SK-N-SH (cell line): ENCODE measurements around the gene FAM162A. TPM values are rescaled to one million over a fixed set of nuclear protein-coding genes. Genes with fewer than 3 reads are reported as not detected.

Experiments used
- CTCF ChIA-PET: fragments of 300-600, 350-600 bp; formaldehyde crosslinking; extraction: SDS; loops from one replicate; lab custom pipeline; 2021; lab: Yijun Ruan, JAX
- POLR2A ChIA-PET: fragments of 350-600 bp; sonication (Branson Sonifier 250); formaldehyde crosslinking; extraction: SDS; loops from one replicate; lab custom pipeline; 2020; ENCODE audit warnings: antibody characterized with exemption, inconsistent platforms; lab: Yijun Ruan, JAX
- DNase-seq: peaks from one replicate; pipeline ENCODE4 v3.0.0; 2012
- H2AFZ ChIP-seq: fragments of 200-600 bp; sonication (generic); 2 replicates; pipeline ENCODE4 v1.8.1; 2016; ENCODE audit warnings: antibody characterized with exemption, mild to moderate bottlenecking, low read depth
- H3F3A ChIP-seq: fragments of 200-600 bp; sonication (generic); replicated peaks from 2 replicates; pipeline ENCODE3; 2016; ENCODE audit warnings: antibody characterized with exemption, mild to moderate bottlenecking; ENCODE audit not compliant: insufficient read depth
- H3K27ac ChIP-seq, 2 experiments: fragments of 200-500 bp in 1 of 2; fragments of 200-600 bp in 1 of 2; sonication (Bioruptor generic) in 1 of 2; sonication (generic), shearing (Covaris generic) in 1 of 2; 2 replicates each; pipeline versions ENCODE4 v1.5.1 to v1.6.1; 2014 to 2016; ENCODE audit warnings: low read depth in 2 of 2, inconsistent platforms in 1 of 2, low read length in 1 of 2, mild to moderate bottlenecking in 1 of 2, mixed read lengths in 1 of 2
- H3K27me3 ChIP-seq: fragments of 200-600 bp; sonication (generic), shearing (Covaris generic); 2 replicates; pipeline ENCODE4 v1.6.1; 2016; ENCODE audit warnings: mixed run types; ENCODE audit not compliant: insufficient read depth
- H3K36me3 ChIP-seq, 2 experiments: fragments of 200-500 bp in 1 of 2; fragments of 200-600 bp in 1 of 2; sonication (Bioruptor generic) in 1 of 2; sonication (generic) in 1 of 2; replicated peaks in 1 of 2; 2 replicates each; pipeline versions ENCODE3 to v1.5.1; 2014 to 2016; ENCODE audit warnings: low read length in 1 of 2, mild to moderate bottlenecking in 1 of 2; ENCODE audit not compliant: insufficient read depth in 2 of 2, control insufficient read depth in 1 of 2
- H3K4me1 ChIP-seq, 2 experiments: fragments of 200-500 bp in 1 of 2; fragments of 200-600 bp in 1 of 2; sonication (Bioruptor generic) in 1 of 2; sonication (generic), shearing (Covaris generic) in 1 of 2; 2 replicates each; pipeline versions ENCODE4 v1.5.1 to v1.6.1; 2014 to 2016; ENCODE audit warnings: low read depth in 1 of 2, low read length in 1 of 2, mixed run types in 1 of 2; ENCODE audit not compliant: insufficient read depth in 2 of 2, control insufficient read depth in 1 of 2
- H3K4me2 ChIP-seq: fragments of 200-600 bp; sonication (generic), shearing (Covaris generic); 2 replicates; pipeline ENCODE4 v1.6.1; 2017; ENCODE audit warnings: mixed run types
- H3K4me3 ChIP-seq, 2 experiments: fragments of 200-500 bp in 1 of 2; fragments of 200-600 bp in 1 of 2; sonication (Bioruptor generic) in 1 of 2; sonication (generic), shearing (Covaris generic) in 1 of 2; 2 replicates each; pipeline versions ENCODE4 v1.5.1 to v1.8.1; 2014 to 2016; ENCODE audit warnings: low read depth in 2 of 2, inconsistent platforms in 1 of 2, low read length in 1 of 2, mild to moderate bottlenecking in 1 of 2, mixed read lengths in 1 of 2, moderate library complexity in 1 of 2
- H3K79me2 ChIP-seq: fragments of 200-600 bp; sonication (generic); 2 replicates; pipeline ENCODE4 v1.8.1; 2017; ENCODE audit warnings: mild to moderate bottlenecking; ENCODE audit not compliant: insufficient read depth
- H3K9ac ChIP-seq: fragments of 200-600 bp; sonication (generic); 2 replicates; pipeline ENCODE4 v1.6.1; 2017; ENCODE audit warnings: mixed run types
- H3K9me2 ChIP-seq: fragments of 200-600 bp; sonication (generic); 2 replicates; pipeline ENCODE4 v1.6.1; 2017; ENCODE audit warnings: mixed run types
- H3K9me3 ChIP-seq: fragments of 200-600 bp; sonication (generic); 2 replicates; pipeline ENCODE4 v1.6.1; 2017; ENCODE audit warnings: mixed run types, mild to moderate bottlenecking, moderate library complexity
- H4K20me1 ChIP-seq: fragments of 200-600 bp; sonication (generic); 2 replicates; pipeline ENCODE4 v1.6.1; 2017; ENCODE audit warnings: mild to moderate bottlenecking, mixed run types; ENCODE audit not compliant: insufficient read depth
- EZH2phosphoT487 ChIP-seq: fragments of 200-600 bp; sonication (generic); IDR thresholded peaks from 2 replicates; pipeline ENCODE4 v1.6.1; 2017; ENCODE audit warnings: low read depth, mixed run types, mild to moderate bottlenecking, antibody characterized with exemption, moderate library complexity, borderline replicate concordance
- RAD21 ChIP-seq: IDR thresholded peaks from 2 replicates; pipeline ENCODE4 v1.6.1; 2012; ENCODE audit warnings: mild to moderate bottlenecking, low read length
- RFX5 ChIP-seq: IDR thresholded peaks from 2 replicates; pipeline ENCODE4 v1.6.1; 2012; ENCODE audit warnings: mild to moderate bottlenecking, improper control_type of control experiment, low read length
- YY1 ChIP-seq: IDR thresholded peaks from 2 replicates; pipeline ENCODE4 v1.4.0; 2012; ENCODE audit warnings: low read depth, mild to moderate bottlenecking
- WGBS: methylation state at CpG from one replicate; pipeline ENCODE4 v1.1.6; 2017; ENCODE audit warnings: low lambda C conversion rate; 5-methylcytosine and 5-hydroxymethylcytosine counted together
- polyA plus RNA-seq, 3 experiments: library from polyadenylated mRNA; depleted of rRNA; stranded (reverse); fragments of >200 nt; gene quantifications; 2 replicates each; pipeline ENCODE4 v1.2.3, GENCODE V29; 2012
- TF ChIP-seq, protein P1 (sequence below): fragments of 200-600 bp; sonication (generic); IDR thresholded peaks from 2 replicates; pipeline ENCODE4 v1.6.1; 2017; ENCODE audit warnings: antibody characterized with exemption, mild to moderate bottlenecking, moderate library complexity
- TF ChIP-seq, protein P2 (sequence below): IDR thresholded peaks from 2 replicates; pipeline ENCODE4 v1.6.1; 2012; ENCODE audit warnings: mild to moderate bottlenecking, low read depth, low read length, moderate library complexity

Gene FAM162A
- polyA plus RNA-seq, 1 of the 3 experiments (the other 2 are of a cell fraction): 35.1 TPM

DNA sequence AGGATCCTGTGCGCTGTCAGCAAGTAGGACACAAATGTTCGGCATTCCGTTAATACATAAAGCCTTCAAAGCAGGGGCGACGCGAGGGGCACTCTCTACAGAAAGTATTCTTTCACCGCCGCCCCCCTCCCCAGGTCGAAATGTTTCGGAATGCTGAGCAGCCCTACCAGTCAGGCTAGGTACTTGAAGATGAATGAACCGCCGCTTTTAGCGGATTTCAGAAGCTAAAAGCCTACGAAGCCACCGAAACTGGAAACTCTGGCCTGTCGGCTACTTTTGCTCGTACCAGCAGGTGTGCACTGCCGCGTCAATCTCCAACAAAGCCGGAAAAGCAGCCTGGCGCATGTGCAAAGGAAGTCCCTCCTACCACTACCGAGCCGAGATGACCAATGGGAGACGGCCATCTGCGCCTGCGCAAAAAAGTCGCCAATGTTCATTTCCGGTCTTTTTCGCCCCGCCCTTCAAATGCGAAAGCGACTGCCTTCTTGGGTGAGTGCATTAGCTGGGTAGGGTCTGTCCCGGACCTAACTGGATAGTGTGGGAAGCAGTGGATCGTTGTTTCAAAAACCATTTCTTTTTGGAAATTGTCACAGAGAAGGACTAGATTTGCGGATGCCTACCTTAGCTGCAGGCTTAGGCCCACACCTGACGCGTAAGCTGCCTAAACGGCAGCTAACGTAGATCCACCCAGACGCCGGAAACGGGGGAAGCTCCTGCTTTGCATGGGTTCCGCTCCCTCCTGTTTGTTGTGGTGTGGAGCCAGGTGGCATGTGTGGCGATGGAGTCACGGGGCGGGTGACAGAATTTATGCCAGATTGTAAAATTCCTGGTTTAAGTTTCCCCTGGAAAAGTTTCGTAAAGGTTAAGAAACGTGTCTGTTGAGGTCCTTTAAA, 32.0 kb downstream of the FAM162A start, which contains the start of gene WDR5B (continued):
- TF ChIP-seq, protein P1, sequence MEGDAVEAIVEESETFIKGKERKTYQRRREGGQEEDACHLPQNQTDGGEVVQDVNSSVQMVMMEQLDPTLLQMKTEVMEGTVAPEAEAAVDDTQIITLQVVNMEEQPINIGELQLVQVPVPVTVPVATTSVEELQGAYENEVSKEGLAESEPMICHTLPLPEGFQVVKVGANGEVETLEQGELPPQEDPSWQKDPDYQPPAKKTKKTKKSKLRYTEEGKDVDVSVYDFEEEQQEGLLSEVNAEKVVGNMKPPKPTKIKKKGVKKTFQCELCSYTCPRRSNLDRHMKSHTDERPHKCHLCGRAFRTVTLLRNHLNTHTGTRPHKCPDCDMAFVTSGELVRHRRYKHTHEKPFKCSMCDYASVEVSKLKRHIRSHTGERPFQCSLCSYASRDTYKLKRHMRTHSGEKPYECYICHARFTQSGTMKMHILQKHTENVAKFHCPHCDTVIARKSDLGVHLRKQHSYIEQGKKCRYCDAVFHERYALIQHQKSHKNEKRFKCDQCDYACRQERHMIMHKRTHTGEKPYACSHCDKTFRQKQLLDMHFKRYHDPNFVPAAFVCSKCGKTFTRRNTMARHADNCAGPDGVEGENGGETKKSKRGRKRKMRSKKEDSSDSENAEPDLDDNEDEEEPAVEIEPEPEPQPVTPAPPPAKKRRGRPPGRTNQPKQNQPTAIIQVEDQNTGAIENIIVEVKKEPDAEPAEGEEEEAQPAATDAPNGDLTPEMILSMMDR: no peak
- TF ChIP-seq, protein P2, sequence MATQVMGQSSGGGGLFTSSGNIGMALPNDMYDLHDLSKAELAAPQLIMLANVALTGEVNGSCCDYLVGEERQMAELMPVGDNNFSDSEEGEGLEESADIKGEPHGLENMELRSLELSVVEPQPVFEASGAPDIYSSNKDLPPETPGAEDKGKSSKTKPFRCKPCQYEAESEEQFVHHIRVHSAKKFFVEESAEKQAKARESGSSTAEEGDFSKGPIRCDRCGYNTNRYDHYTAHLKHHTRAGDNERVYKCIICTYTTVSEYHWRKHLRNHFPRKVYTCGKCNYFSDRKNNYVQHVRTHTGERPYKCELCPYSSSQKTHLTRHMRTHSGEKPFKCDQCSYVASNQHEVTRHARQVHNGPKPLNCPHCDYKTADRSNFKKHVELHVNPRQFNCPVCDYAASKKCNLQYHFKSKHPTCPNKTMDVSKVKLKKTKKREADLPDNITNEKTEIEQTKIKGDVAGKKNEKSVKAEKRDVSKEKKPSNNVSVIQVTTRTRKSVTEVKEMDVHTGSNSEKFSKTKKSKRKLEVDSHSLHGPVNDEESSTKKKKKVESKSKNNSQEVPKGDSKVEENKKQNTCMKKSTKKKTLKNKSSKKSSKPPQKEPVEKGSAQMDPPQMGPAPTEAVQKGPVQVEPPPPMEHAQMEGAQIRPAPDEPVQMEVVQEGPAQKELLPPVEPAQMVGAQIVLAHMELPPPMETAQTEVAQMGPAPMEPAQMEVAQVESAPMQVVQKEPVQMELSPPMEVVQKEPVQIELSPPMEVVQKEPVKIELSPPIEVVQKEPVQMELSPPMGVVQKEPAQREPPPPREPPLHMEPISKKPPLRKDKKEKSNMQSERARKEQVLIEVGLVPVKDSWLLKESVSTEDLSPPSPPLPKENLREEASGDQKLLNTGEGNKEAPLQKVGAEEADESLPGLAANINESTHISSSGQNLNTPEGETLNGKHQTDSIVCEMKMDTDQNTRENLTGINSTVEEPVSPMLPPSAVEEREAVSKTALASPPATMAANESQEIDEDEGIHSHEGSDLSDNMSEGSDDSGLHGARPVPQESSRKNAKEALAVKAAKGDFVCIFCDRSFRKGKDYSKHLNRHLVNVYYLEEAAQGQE: no peak
- no peak; the same call in 1 of the 2 replicates for TF ChIP-seq RFX5
- no peak for TF ChIP-seq EZH2phosphoT487
- TF ChIP-seq RAD21: no peak
- TF ChIP-seq, all 33 proteins: peak for 13

DNA sequence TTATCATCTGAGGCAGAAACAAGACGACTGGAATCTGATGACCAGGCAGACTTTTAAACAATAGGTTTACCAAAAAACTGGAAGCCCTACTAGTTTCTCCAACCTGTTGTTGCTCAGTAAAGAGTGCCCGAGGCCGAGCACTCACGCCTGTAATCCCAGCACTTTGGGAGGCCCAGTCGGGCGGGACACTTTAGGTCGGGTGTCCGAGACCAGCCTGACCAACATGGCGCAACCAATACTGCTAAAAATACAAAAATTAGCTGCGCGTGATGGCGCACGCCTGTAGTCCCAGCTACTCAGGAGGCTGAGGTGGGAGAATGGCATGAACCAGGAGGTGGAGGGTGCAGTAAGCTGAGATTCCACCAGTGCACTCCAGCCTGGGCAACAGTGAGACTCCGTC, 33.0 kb downstream of the FAM162A start:
- H3K36me3 ChIP-seq: peaks cover 11 to 17% of the 10 kb centered on the region in 2 experiments
- H3K27ac ChIP-seq: peak overlapping the region; percentile 90 to 97
- H2AFZ ChIP-seq: peak overlapping the region; percentile 61
- H3K9me3 ChIP-seq: no peaks in the 10 kb centered on the region
- DNase-seq: no peak
- H4K20me1 ChIP-seq: no peaks in the 10 kb centered on the region
- peak; percentile 70 for TF ChIP-seq YY1
- TF ChIP-seq, protein P1: no peak
- peak overlapping the region; percentile 85 for H3K9ac ChIP-seq
- H3K4me1 ChIP-seq: peaks cover 7 to 8% of the 10 kb centered on the region in 2 experiments
- CTCF ChIA-PET: interaction anchor here (1.0 to 2.7 kb wide), 5 partner anchors 24 to 262 kb away, joined by 3 to 18 read pairs (median 4); partner anchors contain the start of gene FAM162A
- peak overlapping the region; percentile 74 to 95 for H3K4me3 ChIP-seq
- H3K9me2 ChIP-seq: no peaks in the 10 kb centered on the region
- WGBS: 8% methylated on average over 14 of the region's 14 CpGs
- POLR2A ChIA-PET: interaction anchor here (0.6 to 2.7 kb wide), 5 partner anchors 24 to 520 kb away, joined by 3 to 21 read pairs (median 4); partner anchors contain the start of genes FAM162A, KPNA1 and MIX23
- H3K79me2 ChIP-seq: peaks cover 66% of the 10 kb centered on the region
- peak overlapping the region; percentile 81 for H3K4me2 ChIP-seq
- no peaks in the 10 kb centered on the region for H3K27me3 ChIP-seq
- H3F3A ChIP-seq: peaks cover 3% of the 10 kb centered on the region
